CD4-positive, alpha-beta T cell treated with Interleukin-6 for 4 hours (primary cell): ENCODE data around the gene SPATA31C1.
"Not testable (repeated sequence)": the region's sequence is repeated elsewhere in the genome, so short reads cannot be mapped to it uniquely, and the experiment has no call there.

ENCODE experiments used
- DNase-seq: peaks from one replicate; pipeline ENCODE4 v3.0.0-alpha.2; 2020; ENCODE audit warnings: mixed read lengths

SPATA31C1 gene

DNA sequence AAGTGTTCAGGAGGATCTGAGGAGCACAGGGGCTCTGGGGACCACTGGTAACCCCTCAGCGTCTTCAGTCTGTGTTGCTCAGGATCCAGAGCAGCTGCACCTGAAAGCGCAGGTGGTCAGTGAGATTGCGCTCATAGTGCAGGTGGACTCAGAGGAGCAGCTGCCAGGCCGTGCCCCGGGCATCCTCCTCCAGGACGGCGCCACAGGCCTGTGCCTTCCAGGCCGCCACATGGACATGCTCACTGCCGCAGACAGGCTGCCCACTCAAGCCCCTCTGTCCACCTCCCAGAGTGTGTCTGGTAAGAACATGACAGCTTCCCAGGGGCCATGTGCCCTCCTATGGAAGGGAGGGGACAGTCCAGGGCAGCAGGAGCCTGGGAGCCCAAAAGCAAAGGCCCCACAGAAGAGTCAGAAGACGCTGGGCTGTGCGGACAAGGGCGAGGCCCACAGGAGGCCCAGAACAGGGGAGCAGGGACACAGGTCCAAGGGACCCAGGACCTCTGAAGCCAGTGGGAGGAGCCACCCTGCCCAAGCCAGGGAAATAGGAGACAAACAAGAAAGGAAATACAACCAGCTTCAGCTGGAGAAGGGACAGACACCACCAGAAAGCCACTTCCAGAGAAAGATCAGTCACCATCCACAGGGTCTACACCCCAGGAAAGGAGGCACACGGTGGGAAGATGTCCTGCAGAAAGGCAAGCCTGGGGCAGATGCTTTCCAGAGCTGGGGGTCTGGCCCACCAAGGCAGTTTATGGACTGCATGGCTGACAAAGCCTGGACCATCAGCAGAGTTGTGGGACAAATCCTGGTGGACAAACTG is 29.9 kb upstream of the SPATA31C1 start:
- DNase-seq: no peak

DNA sequence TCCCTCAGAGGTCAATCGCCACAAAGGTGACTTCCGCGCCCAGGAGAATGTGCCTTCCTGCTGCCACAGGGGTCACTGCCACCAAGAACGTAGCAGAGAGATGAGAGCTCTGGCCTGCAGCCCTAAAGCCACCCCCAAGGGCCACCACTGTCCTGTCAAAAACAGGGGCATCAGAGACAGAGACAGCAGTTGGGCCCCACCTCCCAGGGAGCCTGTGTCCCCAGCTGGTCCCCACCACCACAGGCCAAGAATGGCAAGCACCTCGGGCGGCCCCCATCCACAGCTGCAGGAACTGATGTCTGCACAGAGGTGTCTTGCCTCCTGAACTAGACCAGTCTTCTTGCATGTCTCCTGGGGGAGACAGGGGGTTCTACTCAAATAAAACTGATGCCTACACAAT is 29.3 kb upstream of the SPATA31C1 start:
- no peak for DNase-seq

- no peak for DNase-seq
These were observed 28.5 kb upstream of the SPATA31C1 start for GRCh38 chr9:87889065-87889881.

DNA sequence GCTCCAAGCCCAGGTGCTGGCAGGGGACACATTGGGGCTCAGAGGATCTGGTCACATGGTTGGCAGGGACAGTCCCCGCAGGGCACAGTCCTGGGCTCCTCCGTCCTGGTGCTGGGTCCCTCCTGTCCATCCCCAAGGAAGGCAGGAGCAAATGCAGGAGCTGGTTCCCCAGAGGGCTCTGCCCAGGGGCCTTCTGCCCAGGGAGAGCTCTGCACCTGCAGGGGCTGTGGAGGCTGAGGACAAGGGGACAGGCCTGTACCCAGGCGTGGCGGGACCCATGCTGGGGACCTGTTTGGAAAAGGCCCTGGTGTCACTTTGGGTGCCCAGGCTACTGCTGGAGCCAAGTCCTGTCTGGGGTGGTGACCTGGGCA is 27.9 kb upstream of the SPATA31C1 start:
- DNase-seq: no peak

DNA sequence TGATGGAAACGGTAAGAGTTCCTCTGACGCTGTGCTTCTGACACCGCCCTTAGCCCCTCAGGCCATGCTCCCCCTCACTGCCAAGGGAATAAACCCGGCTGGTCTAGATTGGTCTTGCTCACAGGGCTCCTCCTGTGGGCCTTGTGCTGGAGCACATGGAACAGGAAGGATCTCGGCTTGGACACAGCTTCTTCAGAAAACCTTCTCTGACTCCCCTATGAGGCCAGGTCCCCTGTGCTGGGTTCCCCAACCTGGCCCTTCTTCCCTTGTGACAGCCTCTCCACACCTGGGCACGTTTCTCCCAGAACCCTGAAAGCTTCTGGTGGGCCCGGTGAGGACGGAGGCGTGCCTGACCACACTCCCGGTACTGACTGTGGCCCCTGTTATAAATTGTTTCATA is 26.9 kb upstream of the SPATA31C1 start:
- no peak for DNase-seq

GRCh38 chr9:87891754-87892153 is 26.0 kb upstream of the SPATA31C1 start:
- no peak for DNase-seq

DNA sequence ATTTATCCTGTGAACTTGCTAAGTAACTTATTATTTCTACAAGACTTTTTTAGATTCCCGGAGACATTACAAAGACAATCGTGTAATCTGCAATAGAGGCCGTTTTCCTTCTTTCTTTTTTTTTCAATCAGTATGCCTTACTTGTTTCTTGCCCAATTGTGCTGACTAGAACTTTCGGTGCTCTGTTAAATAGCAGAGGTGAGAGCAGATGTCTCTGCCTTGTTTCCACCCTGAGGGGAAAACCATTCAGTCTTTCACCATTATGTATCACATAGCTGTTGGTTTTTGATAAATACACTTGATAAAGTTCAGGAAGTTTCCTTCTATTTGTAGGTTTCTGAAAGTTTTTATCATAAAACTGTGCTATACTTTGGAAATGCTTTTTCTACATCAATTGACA is 24.8 kb upstream of the SPATA31C1 start:
- DNase-seq: no peak

DNA sequence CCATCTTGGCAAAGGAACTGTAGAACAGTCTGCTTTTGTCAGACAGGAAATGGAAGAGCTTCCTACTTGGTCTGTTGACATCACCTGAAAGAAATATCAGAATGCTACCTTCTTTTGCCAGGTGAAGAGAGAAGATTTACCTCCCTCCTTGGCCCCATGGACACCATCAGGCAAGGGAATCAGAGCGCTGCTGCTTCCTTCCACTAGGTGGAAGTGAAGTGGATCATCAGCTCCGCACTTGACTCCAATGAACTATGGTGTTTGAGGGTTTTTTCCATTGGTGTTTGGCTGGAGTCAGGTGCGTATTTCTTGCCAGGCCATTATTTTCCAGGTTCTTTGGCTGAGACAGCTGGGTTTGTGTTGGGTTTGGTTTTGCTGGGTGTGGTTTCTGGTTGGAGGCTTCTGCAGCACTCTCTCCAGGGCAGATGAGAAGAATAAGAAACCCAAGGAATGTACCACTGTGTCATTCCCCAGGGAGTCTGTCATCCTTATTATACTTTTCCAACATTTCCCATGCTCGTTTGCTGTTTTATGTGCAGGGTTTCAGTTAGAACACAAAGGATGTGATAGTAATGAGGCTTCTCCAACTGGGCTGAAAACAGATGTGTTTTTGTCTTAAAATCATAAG is 22.6 kb upstream of the SPATA31C1 start:
- no peak for DNase-seq

DNA sequence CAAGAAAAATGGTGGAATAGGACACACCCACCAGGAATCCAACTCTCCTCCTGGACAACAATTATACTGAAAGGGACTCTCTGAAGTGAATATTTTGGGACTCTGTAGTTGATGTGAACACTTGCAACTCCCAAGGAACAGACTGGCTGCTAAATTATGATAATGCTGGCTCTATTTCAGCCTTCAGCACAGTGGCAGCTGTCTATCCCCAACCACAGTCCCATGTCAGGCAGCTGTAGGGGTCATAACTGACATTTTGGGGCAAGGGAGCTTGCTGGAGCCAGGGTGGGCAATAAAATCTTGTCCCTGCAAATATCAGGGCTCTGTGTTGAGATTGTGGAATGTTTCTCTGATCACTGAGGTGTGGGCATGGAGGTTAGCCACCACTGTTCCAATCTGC is 20.9 kb upstream of the SPATA31C1 start:
- no peak for DNase-seq

- no peak for DNase-seq
These were observed 19.6 kb upstream of the SPATA31C1 start for GRCh38 chr9:87898151-87898550.

DNA sequence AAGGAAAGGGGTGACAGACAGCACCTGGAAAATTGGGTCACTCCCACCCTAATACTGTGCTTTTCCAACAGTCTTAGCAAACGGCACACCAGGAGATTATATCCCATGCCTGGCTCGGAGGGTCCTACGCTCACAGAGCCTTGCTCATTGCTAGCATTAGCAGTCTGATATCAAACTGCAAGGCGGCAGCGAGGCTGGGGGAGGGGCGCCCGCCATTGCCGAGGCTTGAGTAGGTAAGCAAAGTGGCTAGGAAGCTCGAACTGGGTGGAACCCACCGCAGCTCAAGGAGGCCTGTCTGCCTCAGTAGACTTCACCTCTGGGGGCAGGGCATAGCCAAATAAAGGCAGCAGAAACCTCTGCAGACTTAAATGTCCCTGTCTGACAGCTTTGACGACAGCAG is 15.4 kb upstream of the SPATA31C1 start:
- DNase-seq: not testable (repeated sequence)

- DNase-seq: no peak
These were observed 8.3 kb upstream of the SPATA31C1 start for GRCh38 chr9:87909310-87910041.

DNA sequence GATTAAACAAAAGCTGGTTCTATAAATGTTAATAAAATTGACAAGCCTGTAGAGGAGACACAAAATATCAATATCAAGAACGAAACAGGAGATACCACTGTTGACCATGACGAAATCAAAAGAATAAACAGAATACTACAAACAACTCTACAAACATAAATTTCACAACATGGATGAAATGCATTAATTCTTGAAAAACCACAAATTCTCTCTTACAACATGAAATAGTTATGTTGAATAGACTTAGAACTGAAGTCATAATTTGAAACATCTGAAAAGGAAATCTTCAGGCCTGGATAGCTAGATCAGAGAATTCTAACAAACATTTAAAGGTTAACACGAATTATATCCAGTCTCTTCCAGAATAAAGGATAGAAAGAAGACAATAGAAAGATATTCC is 6.9 kb upstream of the SPATA31C1 start:
- DNase-seq: no peak

DNA sequence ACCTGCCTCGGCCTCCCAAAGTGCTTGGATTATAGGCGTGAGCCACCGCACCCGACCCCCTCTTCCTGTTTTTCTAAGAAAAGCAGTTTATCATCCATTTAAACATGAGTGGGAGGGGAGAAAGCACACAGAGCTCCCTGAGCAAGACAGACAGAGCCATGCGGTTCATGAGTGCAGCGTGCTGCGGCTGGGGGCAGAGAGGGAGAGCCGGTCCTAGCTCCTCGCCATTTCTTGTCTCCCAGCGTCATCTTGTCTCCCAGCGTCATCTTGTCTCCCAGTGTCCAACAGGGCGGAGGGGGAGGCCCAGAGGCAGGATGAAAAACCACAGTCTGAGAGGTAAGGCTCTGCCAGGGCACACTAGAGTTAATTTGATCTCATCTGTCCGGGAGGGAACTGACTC is 1.3 kb downstream of the SPATA31C1 start:
- DNase-seq: not testable (repeated sequence)

DNA sequence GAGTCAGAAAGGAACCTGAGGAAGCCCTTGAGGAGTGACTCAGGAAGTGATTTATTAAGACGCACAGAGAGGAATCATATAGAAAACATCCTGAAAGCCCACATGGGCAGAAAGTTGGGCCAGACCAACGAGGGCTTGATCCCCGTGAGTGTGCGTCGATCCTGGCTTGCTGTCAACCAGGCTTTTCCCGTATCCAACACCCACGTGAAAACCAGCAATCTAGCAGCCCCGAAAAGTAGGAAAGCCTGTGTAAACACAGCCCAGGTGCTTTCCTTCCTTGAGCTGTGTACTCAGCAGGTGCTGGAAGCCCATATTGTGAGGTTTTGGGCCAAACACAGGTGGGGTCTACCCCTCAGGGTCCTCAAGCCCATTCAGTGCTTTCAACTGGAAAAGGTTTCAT is 3.8 kb downstream of the SPATA31C1 start:
- not testable (repeated sequence) for DNase-seq

DNA sequence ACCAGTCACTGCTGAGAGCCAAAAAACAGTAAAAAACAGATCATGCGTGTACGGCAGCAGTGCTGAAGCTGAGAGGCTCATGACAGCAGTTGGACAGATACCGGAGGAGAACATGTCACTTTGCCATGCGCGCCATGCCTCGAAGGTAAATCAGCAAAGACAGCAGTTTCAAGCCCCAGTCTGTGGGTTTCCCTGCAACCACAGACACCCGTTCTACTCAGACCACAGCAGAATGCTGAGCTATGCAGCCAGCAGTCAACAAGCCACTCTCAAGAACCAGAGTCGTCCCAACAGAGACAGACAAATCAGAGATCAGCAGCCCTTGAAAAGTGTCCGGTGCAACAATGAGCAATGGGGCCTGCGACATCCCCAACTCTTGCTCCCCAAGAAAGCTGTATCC is 5.2 kb downstream of the SPATA31C1 start:
- not testable (repeated sequence) for DNase-seq

DNA sequence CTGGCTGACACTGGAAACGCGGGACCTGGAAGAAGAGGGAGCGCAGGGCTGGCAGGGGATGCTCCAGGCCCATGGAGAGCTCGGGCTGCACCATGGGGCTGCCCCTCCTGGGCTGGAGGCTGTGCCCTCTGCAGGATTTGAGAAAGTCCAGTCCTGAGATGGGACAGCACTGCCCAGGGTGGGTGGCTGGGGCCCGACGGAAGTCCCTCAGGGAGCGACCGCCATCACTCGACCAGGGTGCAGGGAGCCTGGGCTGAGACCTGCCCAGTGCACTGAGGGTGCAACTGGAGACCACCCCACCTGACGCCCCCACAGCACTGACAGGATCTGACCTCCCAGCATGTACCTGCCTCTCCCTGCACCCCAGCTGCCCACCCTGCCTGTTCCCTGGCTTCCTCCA is 7.1 kb downstream of the SPATA31C1 start:
- DNase-seq: not testable (repeated sequence)

GRCh38 chr9:87929152-87929551 is 11.4 kb downstream of the SPATA31C1 start:
- DNase-seq: not testable (repeated sequence)

DNA sequence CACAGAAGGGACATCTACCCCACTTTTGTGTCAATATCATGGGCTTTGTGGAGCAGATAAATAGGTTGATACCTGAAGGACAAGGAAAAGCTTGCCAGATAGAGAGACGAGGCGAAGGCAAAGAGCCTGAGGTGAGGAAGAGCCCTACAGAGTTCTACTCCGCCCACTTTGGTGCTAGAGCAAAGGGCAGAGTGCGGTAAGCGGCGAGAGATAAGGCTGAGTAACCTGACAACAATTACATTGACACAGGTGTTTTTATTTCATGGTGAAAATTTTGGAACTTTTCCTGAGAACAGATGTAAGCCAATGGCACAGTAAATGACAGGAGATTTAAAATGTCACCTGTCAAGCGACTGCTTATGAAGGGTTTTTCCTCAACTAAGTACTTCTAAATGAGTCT is 16.7 kb downstream of the SPATA31C1 start:
- DNase-seq: not testable (repeated sequence)

DNA sequence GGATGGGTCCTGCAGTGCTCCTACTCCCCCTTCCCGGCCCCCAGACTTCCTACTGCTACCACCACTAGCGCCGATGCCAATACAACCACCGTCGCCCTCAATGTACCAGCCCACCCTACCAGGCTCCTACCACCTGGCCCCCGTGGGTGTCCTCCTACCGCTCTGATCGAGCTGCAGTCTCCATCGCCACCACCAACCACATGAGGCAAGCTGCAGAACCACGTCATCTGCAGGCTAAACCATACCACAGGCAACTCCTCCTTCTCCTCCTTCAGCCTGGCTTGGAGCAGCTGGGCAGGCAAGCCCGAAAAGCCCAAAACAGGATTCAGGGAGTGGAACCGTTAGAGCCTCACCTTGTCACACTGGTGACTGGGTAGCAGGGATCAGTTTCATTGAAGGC is 19.6 kb downstream of the SPATA31C1 start:
- not testable (repeated sequence) for DNase-seq

DNA sequence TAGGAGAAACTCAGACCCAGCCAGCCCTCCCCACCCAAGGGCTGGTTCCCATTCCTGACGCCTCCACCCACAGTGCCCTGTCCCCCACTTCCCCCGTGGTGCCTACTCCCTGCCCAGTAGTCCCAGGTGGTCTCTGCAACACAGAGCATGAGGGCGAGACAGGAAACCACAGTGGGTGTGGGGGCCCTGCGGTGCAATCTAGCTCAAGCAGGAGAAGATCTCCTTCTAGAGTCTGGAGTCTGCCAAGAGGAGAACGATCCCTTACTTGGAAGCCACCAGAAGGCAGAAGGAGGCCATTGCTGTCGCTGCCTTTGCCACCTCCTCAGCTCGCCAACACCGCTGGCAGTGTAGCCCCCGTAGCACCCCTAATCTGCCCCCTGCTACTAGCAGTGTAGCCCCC is 20.2 kb downstream of the SPATA31C1 start:
- DNase-seq: not testable (repeated sequence)

GRCh38 chr9:87938336-87938735 is 20.6 kb downstream of the SPATA31C1 start:
- not testable (repeated sequence) for DNase-seq

GRCh38 chr9:87939096-87939495 is 21.3 kb downstream of the SPATA31C1 start:
- DNase-seq: not testable (repeated sequence)
